Activated CD4-positive, alpha-beta T cell treated with anti-CD3 and anti-CD28 coated beads for 4 hours (primary cell): ENCODE data around the gene KCNF1.
"Not testable (repeated sequence)": the region's sequence is repeated elsewhere in the genome, so short reads cannot be mapped to it uniquely, and the experiment has no call there.

Source experiments
- DNase-seq, 2 donors: peaks; one replicate each; pipeline ENCODE4 v3.0.0-alpha.2; 2020

The KCNF1 gene

GRCh38 chr2:10947446-10948187 lies 35.9 kb downstream of the KCNF1 start:
- DNase-seq, result no peak

DNA sequence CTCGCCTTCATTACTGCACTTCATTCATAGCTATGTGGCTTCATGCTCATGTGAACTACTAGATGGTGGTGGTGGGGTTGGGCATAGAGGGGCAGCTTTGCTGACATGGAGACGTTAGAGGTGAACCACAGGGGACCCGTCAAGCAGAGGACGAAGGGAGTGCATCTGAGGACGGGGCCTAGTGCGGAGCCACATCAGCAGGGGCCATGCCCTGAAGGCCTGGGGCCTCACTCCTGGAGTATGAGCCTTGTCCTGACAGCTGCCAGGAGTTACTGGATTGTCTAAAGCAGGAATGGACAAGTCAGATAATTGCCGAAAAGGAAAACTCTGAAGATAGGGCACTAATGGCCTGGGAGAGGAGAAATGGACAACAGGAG lies 36.4 kb downstream of the KCNF1 start:
- no peak for DNase-seq

DNA sequence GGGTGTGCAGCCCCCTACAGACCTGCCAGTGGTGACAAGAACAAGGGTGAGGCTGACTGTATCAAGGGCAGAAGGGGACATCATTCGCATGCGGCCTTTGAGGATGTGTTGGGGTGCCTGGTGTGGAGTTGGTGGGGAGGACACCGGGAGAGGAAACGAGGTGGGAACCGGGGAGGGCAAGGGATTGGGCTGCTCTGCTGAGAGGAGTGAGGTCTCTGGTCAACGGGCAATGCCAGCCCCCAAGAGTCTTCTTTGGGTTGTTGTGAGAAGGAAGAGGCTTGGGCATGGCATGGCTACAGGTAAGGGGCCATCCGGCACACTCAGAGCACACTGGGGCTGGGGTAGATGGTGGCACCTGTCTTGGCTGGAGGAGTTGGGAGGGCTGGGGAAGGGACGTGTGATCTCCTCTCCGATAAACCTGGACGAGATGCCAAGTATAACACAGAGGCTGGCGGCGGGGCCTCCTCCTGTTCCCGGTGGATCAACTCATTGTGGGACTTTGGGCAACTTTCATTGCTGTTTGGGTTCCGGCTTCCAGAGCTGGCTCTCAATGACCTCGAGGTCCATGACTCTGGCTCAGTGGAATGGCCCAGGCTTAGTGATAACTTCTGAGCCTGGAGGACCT lies 37.0 kb downstream of the KCNF1 start:
- no peak for DNase-seq

- no peak for DNase-seq
These were observed 38.1 kb downstream of the KCNF1 start for GRCh38 chr2:10949835-10950234.

DNA sequence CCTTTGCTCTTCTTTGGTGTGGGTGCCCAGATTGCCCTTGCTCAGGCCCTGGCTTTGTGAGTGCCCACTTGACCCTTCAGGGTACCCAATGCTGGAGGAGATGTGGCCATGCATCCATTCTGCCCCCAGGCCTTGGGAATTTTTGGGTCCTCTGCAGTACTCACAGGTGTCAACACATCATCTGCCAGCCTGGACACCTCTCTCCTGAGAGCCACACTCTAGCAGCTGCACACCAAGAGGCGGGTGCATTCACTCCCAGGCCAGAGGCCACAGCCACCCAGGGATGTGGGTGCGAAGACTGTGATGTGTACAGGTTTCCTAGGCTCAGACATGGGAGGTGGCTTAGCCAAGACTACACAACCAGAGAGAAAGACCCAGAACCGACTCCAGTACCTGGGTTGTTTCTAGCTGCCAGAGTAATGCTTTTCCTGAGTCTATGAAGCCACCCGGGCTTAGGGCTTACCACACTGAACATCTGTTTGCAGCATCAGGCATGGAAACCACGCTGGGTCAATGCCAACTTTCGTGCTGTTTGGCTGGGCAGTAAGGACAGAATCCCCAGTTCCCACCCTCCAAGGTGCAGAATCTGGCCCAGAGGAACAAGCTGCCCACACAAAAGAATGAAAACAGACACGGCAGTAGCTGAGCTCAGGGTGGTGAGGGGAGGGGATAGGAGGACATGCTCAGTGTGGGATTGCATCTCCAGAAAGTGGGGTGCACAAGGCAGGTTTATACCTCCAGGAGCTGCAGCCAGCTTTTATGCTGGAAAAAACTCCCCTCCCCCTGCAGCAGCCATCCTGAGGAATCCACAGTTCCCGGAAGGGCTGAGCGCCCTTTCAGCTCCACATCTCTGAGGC lies 40.1 kb downstream of the KCNF1 start:
- no peak for DNase-seq

DNA sequence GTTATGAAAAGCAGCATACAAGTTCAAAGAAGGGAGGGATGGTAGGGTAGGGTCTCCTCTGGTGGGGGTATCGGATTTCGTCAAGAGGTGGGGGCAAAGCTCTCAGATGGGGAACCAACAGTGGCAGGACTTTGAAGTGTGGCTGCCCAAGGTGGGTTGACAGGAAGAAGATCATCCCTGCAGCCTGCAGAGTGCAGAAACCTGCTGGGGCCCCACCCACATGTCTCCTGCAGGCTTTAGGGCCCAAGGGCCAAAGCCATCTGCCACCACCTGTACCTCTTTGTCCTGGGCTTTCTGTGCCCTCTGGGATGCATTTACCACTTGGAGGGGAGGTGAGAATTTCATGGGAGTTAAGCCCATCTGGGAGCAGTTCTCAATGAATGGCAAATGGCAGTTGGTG lies 42.7 kb downstream of the KCNF1 start:
- DNase-seq, result no peak

- no peak for DNase-seq
These were observed 43.4 kb downstream of the KCNF1 start for GRCh38 chr2:10954856-10955818.

DNA sequence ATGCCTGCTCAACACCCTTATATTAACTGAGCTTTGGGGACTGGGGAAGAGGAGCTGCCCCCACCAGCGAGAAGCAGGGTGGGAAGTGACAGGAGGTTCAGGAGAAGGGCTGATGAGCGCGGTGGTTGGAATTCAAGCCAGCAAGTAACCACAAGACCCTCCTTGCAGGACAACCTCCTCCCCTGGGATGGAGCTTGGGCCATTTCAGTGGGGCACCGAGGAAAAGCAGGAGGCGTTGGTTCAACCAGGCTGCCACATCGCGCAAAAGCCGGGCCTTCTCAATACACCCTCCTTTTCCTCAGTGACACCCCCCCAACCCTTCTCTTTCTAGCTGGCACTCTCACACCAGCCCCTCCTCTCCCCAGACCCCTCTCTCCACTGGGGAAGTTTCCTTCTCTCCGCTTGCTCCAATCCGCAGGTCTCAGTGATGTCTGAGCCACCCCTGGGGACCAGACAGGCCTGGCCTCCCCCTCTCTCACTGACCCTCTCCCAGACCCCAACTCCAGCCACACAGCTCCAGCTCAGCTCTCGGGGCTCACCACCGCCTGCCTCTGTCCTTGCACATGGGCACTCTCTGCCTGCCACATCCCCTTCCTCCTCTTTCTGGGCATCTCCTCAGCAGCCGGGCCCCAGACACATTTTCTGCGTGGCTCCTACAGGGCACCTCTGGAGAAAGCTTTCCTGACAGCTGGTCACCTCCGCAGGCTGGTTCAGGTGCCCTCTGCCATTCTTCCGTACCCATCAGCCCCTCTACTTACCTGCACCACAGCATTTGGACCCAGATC lies 44.5 kb downstream of the KCNF1 start:
- no peak for DNase-seq

DNA sequence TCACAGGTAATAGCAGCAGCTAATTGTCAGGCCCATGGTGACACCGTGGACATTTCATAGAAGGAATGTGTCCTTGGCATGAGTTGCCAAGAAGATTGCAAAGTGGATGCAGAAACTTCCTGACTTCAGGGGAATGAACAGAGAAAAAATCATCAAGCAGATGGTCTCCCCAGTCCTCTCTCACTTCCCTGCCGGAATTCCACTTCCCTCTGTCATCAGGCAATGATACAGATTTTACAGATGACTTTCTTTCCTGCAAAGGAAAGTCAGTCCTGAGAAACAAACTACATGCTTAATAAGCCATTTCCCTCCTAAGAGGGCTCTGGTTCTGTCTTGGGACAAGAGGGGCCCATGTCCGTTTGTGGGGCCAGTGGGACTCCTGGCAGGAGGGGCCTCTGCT lies 45.7 kb downstream of the KCNF1 start:
- no peak for DNase-seq

GRCh38 chr2:10958452-10958851 lies 46.7 kb downstream of the KCNF1 start:
- not testable (repeated sequence) for DNase-seq

- DNase-seq, result no peak
These were observed 49.1 kb downstream of the KCNF1 start for GRCh38 chr2:10960606-10961489.

DNA sequence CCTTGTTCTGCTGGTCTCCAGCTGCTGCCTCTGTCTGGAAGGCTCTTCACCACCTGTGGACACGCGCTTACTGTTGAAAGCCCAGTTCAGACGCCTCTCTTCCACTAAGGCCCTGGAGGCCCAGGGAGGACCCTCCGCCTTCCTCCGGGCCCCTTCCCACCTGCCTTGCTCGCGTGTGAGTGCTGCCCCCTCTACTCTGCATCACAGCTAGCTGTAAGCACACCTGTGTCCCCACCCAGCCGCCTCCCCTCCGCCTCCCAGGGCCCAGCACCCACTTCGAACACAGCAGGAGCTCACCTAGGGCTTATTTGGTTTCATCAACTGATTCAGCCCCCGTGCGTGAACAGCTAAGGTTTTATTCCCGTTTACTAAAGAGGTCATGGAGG lies 49.7 kb downstream of the KCNF1 start:
- DNase-seq, result no peak

DNA sequence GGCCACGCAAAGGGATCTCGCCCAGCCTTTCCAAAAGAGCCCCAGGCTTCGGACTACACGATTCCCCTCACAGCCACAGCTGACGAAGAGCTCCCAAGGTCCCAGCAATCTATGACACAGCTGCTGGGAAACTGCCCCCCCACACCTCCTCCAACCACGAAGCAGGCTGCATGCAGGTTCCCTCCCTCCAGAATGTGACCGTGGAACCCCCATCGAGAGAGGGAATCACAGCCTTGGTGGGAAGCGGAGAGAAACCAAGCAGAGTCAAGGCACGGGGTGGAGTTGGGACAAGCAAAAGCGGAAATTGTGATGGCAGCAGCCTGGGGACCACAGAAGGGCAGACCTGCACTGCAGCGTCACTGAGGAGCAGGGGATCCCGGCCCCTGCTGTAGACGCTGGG lies 50.3 kb downstream of the KCNF1 start:
- no peak for DNase-seq

DNA sequence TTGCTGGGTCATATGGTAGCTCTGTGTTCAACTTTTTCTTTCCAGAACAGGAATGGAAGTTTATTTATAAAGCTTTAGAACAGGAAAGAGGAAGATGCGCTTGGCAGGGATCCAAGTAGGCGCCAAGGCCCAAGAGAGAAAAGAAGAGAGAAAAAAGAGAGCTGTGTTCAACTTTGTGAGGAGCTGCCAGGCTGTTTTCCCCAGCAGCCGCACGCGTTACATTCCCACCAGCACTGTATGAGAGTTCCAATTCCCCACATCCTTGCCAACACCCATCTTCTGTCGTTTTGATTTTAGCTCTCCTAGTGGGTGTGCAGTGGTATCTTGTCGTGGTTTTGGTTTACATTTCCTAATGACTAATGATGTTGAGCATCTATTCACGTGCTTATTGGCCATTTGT lies 51.4 kb downstream of the KCNF1 start:
- DNase-seq, result no peak
